GM21528 (cell line): ENCODE data around the gene SPATA6L.
"Not testable (repeated sequence)": the region's sequence is repeated elsewhere in the genome, so short reads cannot be mapped to it uniquely, and the experiment has no call there.

Source experiments
- ATAC-seq: cut with Tn5 transposase; IDR thresholded peaks from one replicate; pipeline ENCODE4 v1.9.1; 2021; ENCODE audit warnings: mild to moderate bottlenecking, moderate library complexity; ENCODE audit not compliant: unreplicated experiment, low FRiP score

Gene SPATA6L

DNA sequence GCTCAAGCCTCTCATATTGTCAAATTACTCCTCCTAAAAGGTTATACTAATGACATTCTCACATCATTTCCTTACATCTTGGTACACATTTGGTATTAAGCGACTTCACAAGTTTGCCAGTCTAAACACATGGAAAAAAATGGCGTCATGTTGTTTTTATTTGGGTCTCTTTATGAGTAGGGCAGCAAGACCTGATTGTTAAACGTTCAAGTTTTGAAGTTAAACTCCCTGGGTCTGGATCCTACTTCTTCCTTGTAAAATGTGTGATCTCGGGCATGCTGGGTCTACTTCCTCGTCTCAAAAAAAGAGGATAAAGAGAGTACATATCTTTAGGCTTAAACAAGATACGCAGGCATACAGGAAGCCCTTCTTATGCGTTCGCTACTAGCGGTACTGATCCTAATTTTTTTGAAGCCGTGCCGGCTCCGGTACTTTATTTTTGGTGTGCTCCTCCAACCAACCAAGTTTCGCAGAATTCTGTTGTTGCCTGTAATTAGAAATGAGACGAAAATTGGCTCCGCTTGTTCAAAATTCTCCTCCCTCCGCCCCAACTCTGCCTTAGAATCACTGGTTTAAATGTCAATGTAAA lies 12.5 kb upstream of the SPATA6L start:
- ATAC-seq, result peak; percentile 24

- ATAC-seq, result no peak
These were observed 11.1 kb upstream of the SPATA6L start for GRCh38 chr9:4677392-4677791.

DNA sequence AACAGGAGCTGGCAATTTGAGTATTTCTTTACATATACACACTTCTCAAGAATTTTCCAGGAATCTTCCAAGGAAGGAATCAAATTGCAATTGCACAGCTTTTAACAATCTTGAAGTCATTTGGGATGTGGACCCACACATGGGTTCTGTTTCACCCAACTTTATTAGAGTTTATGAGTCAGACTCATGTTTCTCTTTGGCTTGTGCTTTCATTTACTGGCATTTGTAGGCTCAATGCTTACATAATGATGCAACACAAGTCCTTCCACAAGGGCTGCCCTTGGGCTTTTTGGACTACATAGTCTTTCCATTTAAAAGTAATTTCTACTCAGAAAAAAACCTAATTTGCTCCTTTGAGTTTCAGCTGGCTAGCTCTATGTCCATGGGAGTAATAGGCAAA lies 8.5 kb upstream of the SPATA6L start:
- ATAC-seq, result no peak

GRCh38 chr9:4671737-4672136 lies 5.5 kb upstream of the SPATA6L start:
- no peak for ATAC-seq

GRCh38 chr9:4670591-4670990 lies 4.3 kb upstream of the SPATA6L start:
- ATAC-seq, result no peak

DNA sequence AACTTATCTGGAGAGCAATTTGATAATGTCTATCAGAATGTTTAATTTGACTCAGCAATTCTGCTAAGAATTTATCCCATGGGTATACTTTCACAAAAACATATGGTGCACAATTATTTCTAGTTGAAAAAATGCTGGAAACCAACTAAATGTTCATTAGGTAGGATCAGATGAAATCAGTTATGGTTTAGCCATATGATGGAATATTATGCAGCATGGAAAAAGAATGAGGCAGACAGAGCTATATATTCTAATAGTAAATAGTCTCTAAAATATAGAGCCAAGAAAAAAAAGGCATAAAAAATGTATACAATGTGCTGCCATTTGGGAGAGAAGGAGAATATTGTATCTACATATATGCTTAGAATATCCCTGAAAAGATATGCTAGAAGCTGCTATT lies 3.6 kb upstream of the SPATA6L start:
- ATAC-seq, result no peak

DNA sequence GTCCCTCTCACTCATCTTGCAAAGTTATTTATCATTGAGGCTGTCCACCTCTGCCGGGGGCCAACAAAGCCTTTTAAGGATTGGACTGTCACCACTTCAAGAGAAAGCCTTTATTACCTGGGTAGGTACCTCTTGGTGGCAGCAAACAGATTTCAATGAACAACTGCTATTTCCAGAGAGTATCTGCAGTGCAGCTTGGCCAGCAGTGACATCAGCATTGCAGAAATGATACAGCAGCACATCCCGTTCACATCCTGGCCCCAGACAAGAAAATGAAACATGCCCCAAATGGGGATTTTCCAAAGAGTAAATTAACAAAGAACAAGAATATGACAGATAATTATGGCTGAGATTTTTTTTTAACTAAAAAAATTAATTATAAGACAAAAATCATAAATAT lies 2.3 kb upstream of the SPATA6L start:
- ATAC-seq, result no peak

DNA sequence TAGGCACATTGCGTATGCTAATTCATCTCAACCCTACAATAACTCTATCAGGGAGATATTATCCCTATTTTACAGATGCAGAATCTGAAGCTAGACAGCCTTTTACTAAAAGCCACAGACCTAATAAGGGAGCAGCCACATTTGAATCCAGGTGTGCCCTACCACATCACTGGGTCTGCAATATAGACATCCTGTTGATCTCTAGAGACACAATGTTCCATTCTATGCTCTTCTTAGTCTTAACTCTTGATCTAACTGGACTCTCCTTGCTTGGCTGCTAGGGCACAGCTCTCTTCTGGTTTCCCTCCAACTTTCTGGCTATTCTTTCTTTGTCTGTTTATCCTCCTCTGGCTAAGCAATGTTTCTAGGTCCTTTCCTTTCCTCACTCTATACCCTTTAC lies 1.4 kb upstream of the SPATA6L start:
- ATAC-seq, result no peak

DNA sequence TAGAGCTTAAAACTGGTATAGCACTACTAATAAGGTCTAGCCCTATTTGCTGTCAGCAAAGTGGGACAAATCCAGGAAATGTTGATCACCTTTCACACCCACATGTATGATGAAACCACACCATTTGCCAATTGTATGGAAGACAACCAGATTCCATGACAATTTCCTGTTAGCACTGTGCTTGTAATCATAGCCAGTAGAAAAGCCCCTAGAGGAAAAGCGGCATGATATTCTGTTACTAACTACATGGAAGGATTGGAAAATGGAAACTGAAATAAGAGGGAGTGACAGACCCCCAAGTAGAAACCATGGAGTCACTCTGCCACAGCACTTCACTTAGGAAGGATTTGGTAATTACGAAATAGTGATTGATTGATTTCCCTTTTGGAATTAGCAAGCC lies 923 bp downstream of the SPATA6L start:
- ATAC-seq, result no peak

DNA sequence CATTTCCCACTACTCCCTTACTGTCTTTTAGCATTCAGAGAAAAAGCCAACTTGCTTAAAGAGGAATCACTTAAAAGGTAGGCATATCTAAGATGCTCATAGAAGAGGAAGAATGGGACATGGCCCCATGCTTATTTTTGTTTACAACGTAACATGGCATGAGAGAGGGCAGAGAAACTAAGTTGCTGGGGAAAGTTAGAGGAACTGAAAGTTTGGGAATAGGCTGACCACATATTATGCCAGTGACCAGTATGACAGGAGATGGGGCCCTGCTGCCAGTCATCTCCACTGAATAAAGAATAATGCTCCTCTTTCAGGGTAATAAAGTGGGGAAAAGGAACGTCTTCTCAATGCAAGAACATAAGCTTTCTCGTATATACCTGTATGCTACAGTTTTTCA lies 2.3 kb downstream of the SPATA6L start:
- no peak for ATAC-seq

- peak; percentile 5 for ATAC-seq
These were observed 3.1 kb downstream of the SPATA6L start for GRCh38 chr9:4662989-4663792.

DNA sequence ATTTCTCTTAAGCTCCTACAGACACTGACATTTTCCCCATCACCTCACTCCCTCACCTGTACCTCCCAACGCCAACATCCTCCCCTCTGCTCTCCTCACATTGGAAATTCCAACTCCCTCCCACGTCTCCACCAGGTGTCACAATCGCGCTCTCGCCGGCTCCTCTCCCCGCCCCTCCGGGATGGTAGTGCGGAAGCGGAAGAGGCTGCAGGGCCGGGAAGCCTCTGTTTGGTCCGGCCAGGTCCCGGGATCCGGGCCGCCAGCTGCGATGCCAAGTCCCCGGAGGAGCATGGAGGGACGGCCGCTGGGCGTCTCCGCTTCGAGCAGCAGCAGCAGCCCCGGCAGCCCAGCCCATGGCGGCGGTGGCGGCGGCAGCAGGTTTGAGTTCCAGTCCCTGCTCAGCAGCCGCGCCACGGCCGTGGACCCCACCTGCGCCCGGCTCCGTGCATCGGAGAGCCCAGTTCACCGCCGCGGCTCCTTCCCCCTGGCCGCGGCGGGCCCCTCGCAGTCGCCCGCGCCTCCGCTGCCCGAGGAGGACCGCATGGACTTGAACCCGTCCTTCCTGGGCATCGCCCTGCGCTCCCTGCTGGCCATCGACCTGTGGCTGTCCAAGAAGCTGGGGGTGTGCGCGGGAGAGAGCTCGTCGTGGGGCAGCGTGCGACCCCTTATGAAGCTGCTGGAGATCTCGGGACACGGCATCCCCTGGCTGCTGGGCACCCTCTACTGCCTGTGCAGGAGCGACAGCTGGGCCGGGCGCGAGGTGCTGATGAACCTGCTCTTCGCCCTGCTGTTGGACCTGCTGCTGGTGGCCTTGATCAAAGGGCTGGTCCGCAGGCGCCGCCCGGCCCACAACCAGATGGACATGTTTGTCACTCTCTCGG lies 3.9 kb downstream of the SPATA6L start, which contains the start of gene PLPP6:
Gene PLPP6 (plus strand): TSS at position 187 of the 881 bp plus-strand sequence. CDS start 82 bp downstream, at position 269.
- peak; percentile 89 for ATAC-seq

GRCh38 chr9:4661611-4662010 lies 4.7 kb downstream of the SPATA6L start:
- ATAC-seq, result peak; percentile 4

DNA sequence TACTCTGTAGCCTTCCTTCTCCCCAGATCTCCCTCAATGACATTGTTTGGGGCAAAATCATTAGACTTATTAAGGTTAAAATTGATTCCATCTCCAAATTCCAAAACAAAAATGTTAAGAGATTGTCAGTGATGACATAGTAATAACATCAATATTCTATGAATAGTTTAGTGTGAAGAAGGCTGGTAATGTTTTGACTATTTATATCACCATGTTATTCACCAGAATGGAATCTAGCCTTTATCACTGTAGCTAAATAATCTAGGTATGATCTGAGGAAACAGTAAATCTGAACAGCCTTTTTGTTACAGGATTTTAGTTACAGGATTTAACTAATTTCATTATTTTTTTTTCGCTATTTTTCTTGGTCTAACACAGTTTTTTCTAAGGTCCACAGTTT lies 5.1 kb downstream of the SPATA6L start:
- ATAC-seq, result no peak

GRCh38 chr9:4660665-4661064 lies 5.6 kb downstream of the SPATA6L start:
- not testable (repeated sequence) for ATAC-seq

- ATAC-seq, result no peak
These were observed 8.7 kb downstream of the SPATA6L start for GRCh38 chr9:4657426-4658159.

- no peak for ATAC-seq
These were observed 9.7 kb downstream of the SPATA6L start for GRCh38 chr9:4656621-4657020.

- ATAC-seq, result not testable (repeated sequence)
These were observed 10.1 kb downstream of the SPATA6L start for GRCh38 chr9:4656196-4656595.

GRCh38 chr9:4654538-4654937 lies 11.7 kb downstream of the SPATA6L start:
- ATAC-seq, result no peak

GRCh38 chr9:4654084-4654483 lies 12.2 kb downstream of the SPATA6L start:
- ATAC-seq, result no peak
